Measurements from ENCODE around the gene CRAMP1.

DNA sequence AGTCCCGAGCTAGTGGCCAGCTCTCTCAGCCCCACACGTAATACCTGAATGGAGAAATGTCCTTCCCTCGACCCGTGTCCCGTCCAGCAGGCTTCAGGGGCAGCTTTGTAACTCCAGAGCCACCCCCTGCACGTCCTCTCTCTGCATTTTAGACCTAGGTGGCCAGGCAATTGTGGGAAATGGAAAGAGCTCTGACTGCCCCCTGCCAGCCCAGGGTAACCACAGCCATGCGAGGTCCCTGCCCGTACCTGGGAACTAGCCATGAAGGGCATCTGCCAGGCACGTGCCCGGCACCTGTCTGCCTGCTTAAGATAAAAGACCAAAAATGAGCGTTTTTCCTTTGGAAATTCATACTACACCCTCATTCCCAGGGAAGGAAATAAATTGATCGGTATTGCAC is 103.1 kb downstream of the CRAMP1 start:
- TF ChIP-seq CTCF (IDR thresholded peaks at IDR 0.05): no peak
- no peak for TF ChIP-seq POLR2A (IDR thresholded peaks at IDR 0.05)

All from tibial nerve (tissue), 3 donors.